HepG2 (cell line): ENCODE results near the gene GCN1. TPM values are rescaled to one million over a fixed set of nuclear protein-coding genes. Genes with fewer than 3 reads are reported as not detected.

Experiments
- ATF6 ChIP-seq: sonication (generic); formaldehyde crosslinking; conservative IDR thresholded peaks from 2 replicates; pipeline ENCODE4 v1.4.0; 2020; ENCODE audit warnings: missing genetic modification reagents
- CBFB ChIP-seq: sonication (generic); formaldehyde crosslinking; IDR thresholded peaks from 2 replicates; pipeline ENCODE4 v1.4.0; 2020; ENCODE audit warnings: missing genetic modification reagents
- LBX2 ChIP-seq: sonication (generic); formaldehyde crosslinking; IDR thresholded peaks from 2 replicates; pipeline ENCODE4 v1.5.0; 2020; ENCODE audit warnings: missing genetic modification reagents, mild to moderate bottlenecking, borderline replicate concordance
- MAFF ChIP-seq: IDR thresholded peaks from 2 replicates; pipeline ENCODE4 v1.6.1; 2011; ENCODE audit warnings: low read depth, low read length, improper control_type of control experiment
- MIXL1 ChIP-seq: IDR thresholded peaks from 2 replicates; pipeline ENCODE4 v1.6.1; 2016
- NR3C1 ChIP-seq: sonication (generic); formaldehyde crosslinking; IDR thresholded peaks from 2 replicates; pipeline ENCODE4 v1.4.0; 2020; ENCODE audit warnings: missing genetic modification reagents
- NRL ChIP-seq: sonication (generic); formaldehyde crosslinking; IDR thresholded peaks from 2 replicates; pipeline ENCODE4 v1.5.0; 2020; ENCODE audit warnings: missing genetic modification reagents, mild to moderate bottlenecking, moderate library complexity, borderline replicate concordance
- PPARG ChIP-seq: conservative IDR thresholded peaks from 2 replicates; pipeline ENCODE4 v1.6.1; 2016; ENCODE audit warnings: missing biosample characterization, missing genetic modification reagents
- SP5 ChIP-seq: IDR thresholded peaks from 2 replicates; pipeline ENCODE4 v1.6.1; 2016; ENCODE audit warnings: low read depth, borderline replicate concordance
- ZBTB20 ChIP-seq: sonication (generic); formaldehyde crosslinking; IDR thresholded peaks from 2 replicates; pipeline ENCODE4 v1.8.1; 2023; ENCODE audit warnings: missing genetic modification reagents, low read depth, mild to moderate bottlenecking, borderline replicate concordance
- ZFYVE20 ChIP-seq: sonication (generic); formaldehyde crosslinking; IDR thresholded peaks from 2 replicates; pipeline ENCODE4 v1.8.0; 2023; ENCODE audit warnings: low read depth, mild to moderate bottlenecking, moderate library complexity, missing genetic modification reagents, borderline replicate concordance
- ZNF205 ChIP-seq: IDR thresholded peaks from 2 replicates; pipeline ENCODE4 v1.6.1; 2018; ENCODE audit warnings: missing biosample characterization, missing genetic modification reagents
- ZNF607 ChIP-seq: sonication (generic); formaldehyde crosslinking; IDR thresholded peaks from 2 replicates; pipeline ENCODE4 v1.5.1; 2020; ENCODE audit warnings: missing genetic modification reagents, mild to moderate bottlenecking, borderline replicate concordance
- ZNF749 ChIP-seq: sonication (generic); formaldehyde crosslinking; IDR thresholded peaks from 2 replicates; pipeline ENCODE4 v1.8.0; 2022; ENCODE audit warnings: mild to moderate bottlenecking, missing genetic modification reagents, moderate library complexity, borderline replicate concordance
- polyA plus RNA-seq, 8 experiments: library from polyadenylated mRNA; depleted of rRNA in 3 of 8; stranded (reverse) in 7 of 8; unstranded in 1 of 8; fragments of >200 nt; fragmentation: Illumina TruSeq in 4 of 8; extraction: Trizol in 4 of 8; gene quantifications; 2 replicates each; pipeline versions ENCODE4 v1.2.1 to v1.2.3, GENCODE V29; 2011 to 2016; ENCODE audit warnings: low read depth in 4 of 8, missing spikeins in 1 of 8, mixed read lengths in 1 of 8; ENCODE audit not compliant: insufficient read depth in 1 of 8
- total RNA-seq, 5 experiments: library from RNA; depleted of rRNA; stranded (reverse); fragments of >200 nt; fragmentation: Illumina TruSeq; extraction: Trizol; gene quantifications; 2 replicates each; pipeline ENCODE4 v1.2.3, GENCODE V29; 2016; ENCODE audit warnings: low read depth in 1 of 5
- TF ChIP-seq, protein P1 (sequence below): sonication (generic); formaldehyde crosslinking; conservative IDR thresholded peaks from 2 replicates; pipeline ENCODE4 v1.4.0; 2020; ENCODE audit warnings: missing genetic modification reagents
- TF ChIP-seq, protein P2 (sequence below): sonication (generic); formaldehyde crosslinking; IDR thresholded peaks from 2 replicates; pipeline ENCODE4 v1.4.0; 2020; ENCODE audit warnings: low read depth, missing genetic modification reagents

The GCN1 gene
- total and polyA plus RNA-seq, 2 of the 13 experiments (the other 11 are each of a cell fraction or from before 2014, with no cell fraction given), result 58.2 to 83.0 TPM

DNA sequence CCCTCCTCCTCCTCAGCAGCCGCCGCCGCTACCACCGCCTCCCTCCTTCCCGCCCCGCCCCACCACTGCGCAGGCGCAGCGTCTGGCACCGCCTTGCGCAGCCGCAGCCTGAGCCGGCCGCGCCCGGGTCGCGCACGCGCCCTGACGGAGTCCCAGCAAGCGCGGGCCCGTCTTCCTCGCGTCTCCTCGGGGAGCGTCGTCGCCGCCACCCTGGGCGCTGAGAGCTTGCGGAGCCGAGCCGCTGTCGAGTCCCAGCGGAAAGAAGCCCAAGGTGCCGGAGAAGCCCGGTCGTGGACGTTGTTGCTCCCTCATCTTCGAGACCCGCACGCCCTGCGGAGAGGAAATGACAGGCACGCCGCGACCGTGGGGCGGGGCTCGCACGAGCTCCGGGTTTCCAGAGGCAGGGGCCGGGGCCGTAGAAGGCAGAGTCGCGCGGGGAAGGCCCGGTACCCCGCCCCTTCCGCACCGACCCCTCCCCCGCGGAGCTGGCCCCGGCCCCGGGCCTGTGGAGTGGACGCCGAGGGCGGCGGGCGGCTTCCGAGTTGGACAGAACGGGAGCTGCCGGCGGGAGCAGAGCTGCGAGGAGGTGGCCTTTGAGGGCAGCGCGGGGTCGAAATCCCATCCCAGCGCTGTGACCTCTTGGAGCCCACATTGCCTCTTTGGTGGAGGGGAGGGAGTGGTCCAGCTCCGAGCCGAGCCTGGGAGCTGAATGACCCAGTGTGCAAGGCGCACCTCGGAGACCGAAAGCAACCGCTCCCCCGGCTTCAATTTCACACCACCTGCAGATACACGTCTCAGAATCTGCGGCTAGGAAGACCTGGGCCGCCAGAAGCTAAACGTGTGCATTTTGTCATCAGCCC, 77.5 kb downstream of the GCN1 start (continued):
- 0 out of 2 replicates have a peak, but pooled peaks have one; percentile 35 for TF ChIP-seq PPARG (CRISPR knock-in tag)
- TF ChIP-seq LBX2 (CRISPR knock-in tag), result peak; percentile 64; the same call in 1 of the 2 replicates
- no peak for TF ChIP-seq CBFB (CRISPR knock-in tag)
- TF ChIP-seq ZNF749, result peak; percentile 63; the same call in 1 of the 2 replicates
- peak; percentile 90 for TF ChIP-seq NRL
- peak; percentile 51; the same call in 1 of the 2 replicates for TF ChIP-seq SP5 (CRISPR knock-in tag)
- no peak for TF ChIP-seq NR3C1 (CRISPR knock-in tag)
- TF ChIP-seq, protein P1, sequence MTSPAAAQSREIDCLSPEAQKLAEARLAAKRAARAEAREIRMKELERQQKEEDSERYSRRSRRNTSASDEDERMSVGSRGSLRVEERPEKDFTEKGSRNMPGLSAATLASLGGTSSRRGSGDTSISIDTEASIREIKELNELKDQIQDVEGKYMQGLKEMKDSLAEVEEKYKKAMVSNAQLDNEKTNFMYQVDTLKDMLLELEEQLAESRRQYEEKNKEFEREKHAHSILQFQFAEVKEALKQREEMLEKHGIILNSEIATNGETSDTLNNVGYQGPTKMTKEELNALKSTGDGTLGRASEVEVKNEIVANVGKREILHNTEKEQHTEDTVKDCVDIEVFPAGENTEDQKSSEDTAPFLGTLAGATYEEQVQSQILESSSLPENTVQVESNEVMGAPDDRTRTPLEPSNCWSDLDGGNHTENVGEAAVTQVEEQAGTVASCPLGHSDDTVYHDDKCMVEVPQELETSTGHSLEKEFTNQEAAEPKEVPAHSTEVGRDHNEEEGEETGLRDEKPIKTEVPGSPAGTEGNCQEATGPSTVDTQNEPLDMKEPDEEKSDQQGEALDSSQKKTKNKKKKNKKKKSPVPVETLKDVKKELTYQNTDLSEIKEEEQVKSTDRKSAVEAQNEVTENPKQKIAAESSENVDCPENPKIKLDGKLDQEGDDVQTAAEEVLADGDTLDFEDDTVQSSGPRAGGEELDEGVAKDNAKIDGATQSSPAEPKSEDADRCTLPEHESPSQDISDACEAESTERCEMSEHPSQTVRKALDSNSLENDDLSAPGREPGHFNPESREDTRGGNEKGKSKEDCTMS (CRISPR knock-in tag), result no peak
- no peak for TF ChIP-seq ATF6 (CRISPR knock-in tag)
- peak; percentile 37; the same call in 1 of the 2 replicates for TF ChIP-seq ZFYVE20 (CRISPR knock-in tag)
- TF ChIP-seq ZNF205 (CRISPR knock-in tag), result peak; percentile 44; the same call in 1 of the 2 replicates
- no peak for TF ChIP-seq MAFF
- TF ChIP-seq MIXL1, result no peak
- no peak; the same call in 1 of the 2 replicates for TF ChIP-seq ZNF607
- TF ChIP-seq ZBTB20 (CRISPR knock-in tag), result 0 out of 2 replicates have a peak, but pooled peaks have one; percentile 27
- TF ChIP-seq, protein P2, sequence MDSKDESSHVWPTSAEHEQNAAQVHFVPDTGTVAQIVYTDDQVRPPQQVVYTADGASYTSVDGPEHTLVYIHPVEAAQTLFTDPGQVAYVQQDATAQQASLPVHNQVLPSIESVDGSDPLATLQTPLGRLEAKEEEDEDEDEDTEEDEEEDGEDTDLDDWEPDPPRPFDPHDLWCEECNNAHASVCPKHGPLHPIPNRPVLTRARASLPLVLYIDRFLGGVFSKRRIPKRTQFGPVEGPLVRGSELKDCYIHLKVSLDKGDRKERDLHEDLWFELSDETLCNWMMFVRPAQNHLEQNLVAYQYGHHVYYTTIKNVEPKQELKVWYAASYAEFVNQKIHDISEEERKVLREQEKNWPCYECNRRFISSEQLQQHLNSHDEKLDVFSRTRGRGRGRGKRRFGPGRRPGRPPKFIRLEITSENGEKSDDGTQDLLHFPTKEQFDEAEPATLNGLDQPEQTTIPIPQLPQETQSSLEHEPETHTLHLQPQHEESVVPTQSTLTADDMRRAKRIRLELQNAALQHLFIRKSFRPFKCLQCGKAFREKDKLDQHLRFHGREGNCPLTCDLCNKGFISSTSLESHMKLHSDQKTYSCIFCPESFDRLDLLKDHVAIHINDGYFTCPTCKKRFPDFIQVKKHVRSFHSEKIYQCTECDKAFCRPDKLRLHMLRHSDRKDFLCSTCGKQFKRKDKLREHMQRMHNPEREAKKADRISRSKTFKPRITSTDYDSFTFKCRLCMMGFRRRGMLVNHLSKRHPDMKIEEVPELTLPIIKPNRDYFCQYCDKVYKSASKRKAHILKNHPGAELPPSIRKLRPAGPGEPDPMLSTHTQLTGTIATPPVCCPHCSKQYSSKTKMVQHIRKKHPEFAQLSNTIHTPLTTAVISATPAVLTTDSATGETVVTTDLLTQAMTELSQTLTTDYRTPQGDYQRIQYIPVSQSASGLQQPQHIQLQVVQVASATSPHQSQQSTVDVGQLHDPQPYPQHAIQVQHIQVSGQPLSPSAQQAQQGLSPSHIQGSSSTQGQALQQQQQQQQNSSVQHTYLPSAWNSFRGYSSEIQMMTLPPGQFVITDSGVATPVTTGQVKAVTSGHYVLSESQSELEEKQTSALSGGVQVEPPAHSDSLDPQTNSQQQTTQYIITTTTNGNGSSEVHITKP (CRISPR knock-in tag), result no peak
